ENCODE measurements around the gene SPEF2.

DNA sequence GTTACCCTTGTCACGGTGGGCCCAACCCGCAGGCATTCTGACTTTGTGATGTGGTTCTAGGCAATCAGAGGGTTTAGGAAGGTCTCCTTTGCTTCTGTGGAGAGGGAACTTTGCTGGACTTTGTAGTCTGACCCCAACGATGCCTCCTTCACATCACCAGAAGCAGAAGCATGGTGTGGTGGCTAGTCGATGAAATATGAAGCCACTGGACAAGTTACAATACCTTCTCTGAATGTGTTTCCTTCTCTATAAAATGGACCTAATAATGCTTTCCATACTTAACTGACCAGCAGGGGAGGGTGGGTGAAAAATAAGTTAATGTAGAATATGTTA is 607 bp downstream of the SPEF2 start:
- TF ChIP-seq, protein P1, sequence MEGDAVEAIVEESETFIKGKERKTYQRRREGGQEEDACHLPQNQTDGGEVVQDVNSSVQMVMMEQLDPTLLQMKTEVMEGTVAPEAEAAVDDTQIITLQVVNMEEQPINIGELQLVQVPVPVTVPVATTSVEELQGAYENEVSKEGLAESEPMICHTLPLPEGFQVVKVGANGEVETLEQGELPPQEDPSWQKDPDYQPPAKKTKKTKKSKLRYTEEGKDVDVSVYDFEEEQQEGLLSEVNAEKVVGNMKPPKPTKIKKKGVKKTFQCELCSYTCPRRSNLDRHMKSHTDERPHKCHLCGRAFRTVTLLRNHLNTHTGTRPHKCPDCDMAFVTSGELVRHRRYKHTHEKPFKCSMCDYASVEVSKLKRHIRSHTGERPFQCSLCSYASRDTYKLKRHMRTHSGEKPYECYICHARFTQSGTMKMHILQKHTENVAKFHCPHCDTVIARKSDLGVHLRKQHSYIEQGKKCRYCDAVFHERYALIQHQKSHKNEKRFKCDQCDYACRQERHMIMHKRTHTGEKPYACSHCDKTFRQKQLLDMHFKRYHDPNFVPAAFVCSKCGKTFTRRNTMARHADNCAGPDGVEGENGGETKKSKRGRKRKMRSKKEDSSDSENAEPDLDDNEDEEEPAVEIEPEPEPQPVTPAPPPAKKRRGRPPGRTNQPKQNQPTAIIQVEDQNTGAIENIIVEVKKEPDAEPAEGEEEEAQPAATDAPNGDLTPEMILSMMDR (IDR thresholded peaks at IDR 0.05) = no peak
- TF ChIP-seq, protein P2, sequence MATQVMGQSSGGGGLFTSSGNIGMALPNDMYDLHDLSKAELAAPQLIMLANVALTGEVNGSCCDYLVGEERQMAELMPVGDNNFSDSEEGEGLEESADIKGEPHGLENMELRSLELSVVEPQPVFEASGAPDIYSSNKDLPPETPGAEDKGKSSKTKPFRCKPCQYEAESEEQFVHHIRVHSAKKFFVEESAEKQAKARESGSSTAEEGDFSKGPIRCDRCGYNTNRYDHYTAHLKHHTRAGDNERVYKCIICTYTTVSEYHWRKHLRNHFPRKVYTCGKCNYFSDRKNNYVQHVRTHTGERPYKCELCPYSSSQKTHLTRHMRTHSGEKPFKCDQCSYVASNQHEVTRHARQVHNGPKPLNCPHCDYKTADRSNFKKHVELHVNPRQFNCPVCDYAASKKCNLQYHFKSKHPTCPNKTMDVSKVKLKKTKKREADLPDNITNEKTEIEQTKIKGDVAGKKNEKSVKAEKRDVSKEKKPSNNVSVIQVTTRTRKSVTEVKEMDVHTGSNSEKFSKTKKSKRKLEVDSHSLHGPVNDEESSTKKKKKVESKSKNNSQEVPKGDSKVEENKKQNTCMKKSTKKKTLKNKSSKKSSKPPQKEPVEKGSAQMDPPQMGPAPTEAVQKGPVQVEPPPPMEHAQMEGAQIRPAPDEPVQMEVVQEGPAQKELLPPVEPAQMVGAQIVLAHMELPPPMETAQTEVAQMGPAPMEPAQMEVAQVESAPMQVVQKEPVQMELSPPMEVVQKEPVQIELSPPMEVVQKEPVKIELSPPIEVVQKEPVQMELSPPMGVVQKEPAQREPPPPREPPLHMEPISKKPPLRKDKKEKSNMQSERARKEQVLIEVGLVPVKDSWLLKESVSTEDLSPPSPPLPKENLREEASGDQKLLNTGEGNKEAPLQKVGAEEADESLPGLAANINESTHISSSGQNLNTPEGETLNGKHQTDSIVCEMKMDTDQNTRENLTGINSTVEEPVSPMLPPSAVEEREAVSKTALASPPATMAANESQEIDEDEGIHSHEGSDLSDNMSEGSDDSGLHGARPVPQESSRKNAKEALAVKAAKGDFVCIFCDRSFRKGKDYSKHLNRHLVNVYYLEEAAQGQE (IDR thresholded peaks at IDR 0.05; ENCODE audit: insufficient read depth in 1 of 2, low read depth in 2 of 2, low read length in 1 of 2) = no peak
- TF ChIP-seq POLR2AphosphoS5 (IDR thresholded peaks at IDR 0.05; ENCODE audit: low read depth, low read length) (no peak), SIN3A (IDR thresholded peaks at IDR 0.05; ENCODE audit: borderline replicate concordance, insufficient read depth, low read depth, low read length) (no peak), TCF7L2 (IDR thresholded peaks at IDR 0.05; ENCODE audit: low read depth, low read length) (no peak)
